ENCODE data around the gene KCNS1. TPM values are rescaled to one million over a fixed set of nuclear protein-coding genes. Genes with fewer than 3 reads are reported as not detected.

The KCNS1 gene
- total and polyA plus RNA-seq, 4 donors: not detected

Other genes with a start within 250 kb of the KCNS1 start
- gene YWHAB, start 215.4 kb downstream of the KCNS1 start, total RNA-seq: 100 to 1,000 TPM; 166 to 167 TPM
- gene YWHAB, start 215.4 kb downstream of the KCNS1 start, polyA plus RNA-seq: 100 to 1,000 TPM; 105 to 117 TPM
- gene PABPC1L, start 191.1 kb downstream of the KCNS1 start, total RNA-seq: 10 to 100 TPM; 21.6 to 27.2 TPM
- gene PABPC1L, start 191.1 kb downstream of the KCNS1 start, polyA plus RNA-seq: 10 to 100 TPM in 1 of 2 donors, 1 to 10 TPM in 1; 1.4 to 77.2 TPM
- gene TOMM34, start 140.7 kb downstream of the KCNS1 start, total RNA-seq: 10 to 100 TPM; 11.6 to 13.4 TPM
- gene TOMM34, start 140.7 kb downstream of the KCNS1 start, polyA plus RNA-seq: 1 to 10 TPM; 5.1 to 7.9 TPM
- 10 to 100 TPM; 40.1 to 41.0 TPM for gene STK4, start 134.6 kb downstream of the KCNS1 start, total RNA-seq
- gene STK4, start 134.6 kb downstream of the KCNS1 start, polyA plus RNA-seq: 1 to 10 TPM; 5.4 to 9.8 TPM
- gene WFDC5, start 14.0 kb upstream of the KCNS1 start, total RNA-seq: not detected
- not detected for gene WFDC5, start 14.0 kb upstream of the KCNS1 start, polyA plus RNA-seq
- not detected for gene WFDC12, start 23.3 kb upstream of the KCNS1 start, total RNA-seq
- gene WFDC12, start 23.3 kb upstream of the KCNS1 start, polyA plus RNA-seq: not detected
- gene PI3, start 73.8 kb upstream of the KCNS1 start, total RNA-seq: under 1 TPM in 1 of 2 donors, not detected in 1; 0.96 TPM
- 1 to 10 TPM; 1.1 to 2.0 TPM for gene PI3, start 73.8 kb upstream of the KCNS1 start, polyA plus RNA-seq
- not detected for gene SEMG1, start 105.9 kb upstream of the KCNS1 start, total RNA-seq
- not detected for gene SEMG1, start 105.9 kb upstream of the KCNS1 start, polyA plus RNA-seq
- not detected for gene SEMG2, start 120.2 kb upstream of the KCNS1 start, total RNA-seq
- not detected for gene SEMG2, start 120.2 kb upstream of the KCNS1 start, polyA plus RNA-seq
- gene SLPI, start 153.4 kb upstream of the KCNS1 start, total RNA-seq: 100 to 1,000 TPM in 1 of 2 donors, 10 to 100 TPM in 1; 41.2 to 151 TPM
- gene SLPI, start 153.4 kb upstream of the KCNS1 start, polyA plus RNA-seq: 10 to 100 TPM; 24.4 to 34.8 TPM
- gene RBPJL, start 205.7 kb upstream of the KCNS1 start, total RNA-seq: not detected
- gene RBPJL, start 205.7 kb upstream of the KCNS1 start, polyA plus RNA-seq: under 1 TPM; 0.08 to 0.38 TPM
- under 1 TPM; 0.42 to 0.69 TPM for gene MATN4, start 207.2 kb upstream of the KCNS1 start, total RNA-seq
- under 1 TPM in 1 of 2 donors, not detected in 1; 0.18 TPM for gene MATN4, start 207.2 kb upstream of the KCNS1 start, polyA plus RNA-seq
- gene SDC4, start 247.3 kb upstream of the KCNS1 start, total RNA-seq: 100 to 1,000 TPM in 1 of 2 donors, 10 to 100 TPM in 1; 51.2 to 114 TPM
- gene SDC4, start 247.3 kb upstream of the KCNS1 start, polyA plus RNA-seq: 10 to 100 TPM; 19.2 to 50.6 TPM

All from aorta (tissue), 4 donors.